ENCODE data around the gene KLHL29.

DNA sequence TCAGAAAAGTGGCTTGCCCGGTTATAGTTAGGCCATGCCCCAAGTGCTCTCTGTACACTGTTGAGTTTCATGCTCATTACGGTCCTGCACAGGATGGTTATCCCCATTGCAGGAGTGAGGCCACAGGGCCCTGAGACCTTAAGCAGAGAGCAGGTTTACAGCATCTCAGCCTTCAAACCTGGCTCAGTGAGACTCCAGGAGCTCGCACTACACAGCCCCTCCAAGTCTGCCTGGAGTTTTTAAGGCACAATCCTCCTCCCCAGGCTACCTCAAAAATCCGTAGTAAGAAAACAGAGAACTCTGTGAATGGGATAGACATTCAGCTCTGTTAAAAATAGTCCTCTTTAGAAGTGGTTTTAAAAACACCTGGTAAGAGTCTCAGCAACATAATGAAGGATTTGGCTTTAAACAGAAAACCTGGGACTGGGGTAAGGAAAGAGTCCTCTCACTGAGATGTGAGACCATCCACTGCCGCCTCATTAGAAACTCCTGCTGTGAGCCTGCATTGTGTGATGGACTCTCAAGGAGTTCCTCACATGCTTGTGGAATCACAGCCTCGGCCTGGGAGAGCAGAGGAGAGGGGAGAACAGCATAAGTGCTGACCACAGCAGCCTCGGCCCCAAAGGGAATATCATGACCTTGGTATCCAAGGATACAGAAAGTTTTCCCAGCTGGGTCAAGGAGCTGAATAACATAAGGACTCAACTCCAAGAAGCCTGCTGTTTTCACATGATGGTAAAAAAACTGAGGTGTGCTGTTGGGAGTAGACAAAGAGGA is 327.2 kb downstream of the KLHL29 start:
- TF ChIP-seq POLR2A (IDR thresholded peaks at IDR 0.05; ENCODE audit: extremely low read depth, insufficient read length), result no peak
- TF ChIP-seq, protein P1, sequence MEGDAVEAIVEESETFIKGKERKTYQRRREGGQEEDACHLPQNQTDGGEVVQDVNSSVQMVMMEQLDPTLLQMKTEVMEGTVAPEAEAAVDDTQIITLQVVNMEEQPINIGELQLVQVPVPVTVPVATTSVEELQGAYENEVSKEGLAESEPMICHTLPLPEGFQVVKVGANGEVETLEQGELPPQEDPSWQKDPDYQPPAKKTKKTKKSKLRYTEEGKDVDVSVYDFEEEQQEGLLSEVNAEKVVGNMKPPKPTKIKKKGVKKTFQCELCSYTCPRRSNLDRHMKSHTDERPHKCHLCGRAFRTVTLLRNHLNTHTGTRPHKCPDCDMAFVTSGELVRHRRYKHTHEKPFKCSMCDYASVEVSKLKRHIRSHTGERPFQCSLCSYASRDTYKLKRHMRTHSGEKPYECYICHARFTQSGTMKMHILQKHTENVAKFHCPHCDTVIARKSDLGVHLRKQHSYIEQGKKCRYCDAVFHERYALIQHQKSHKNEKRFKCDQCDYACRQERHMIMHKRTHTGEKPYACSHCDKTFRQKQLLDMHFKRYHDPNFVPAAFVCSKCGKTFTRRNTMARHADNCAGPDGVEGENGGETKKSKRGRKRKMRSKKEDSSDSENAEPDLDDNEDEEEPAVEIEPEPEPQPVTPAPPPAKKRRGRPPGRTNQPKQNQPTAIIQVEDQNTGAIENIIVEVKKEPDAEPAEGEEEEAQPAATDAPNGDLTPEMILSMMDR (IDR thresholded peaks at IDR 0.05; ENCODE audit: low read depth, low read length), result no peak

Data from NB4 (cell line).